Neural cell (in vitro differentiated cells): Measurements from ENCODE around the gene ITGB2. TPM values are rescaled to one million over a fixed set of nuclear protein-coding genes. Genes with fewer than 3 reads are reported as not detected.

Experiments used
- H2AFZ ChIP-seq: fragments of 200-600, 300-800 bp; sonication (generic), shearing (Covaris generic); 2 replicates; pipeline ENCODE4 v1.6.0; 2014; ENCODE audit warnings: low read depth, mild to moderate bottlenecking, antibody characterized with exemption, low read length, moderate library complexity
- H3F3A ChIP-seq: fragments of 200-600 bp; shearing (Covaris generic); 2 replicates; pipeline ENCODE4 v1.6.1; 2016; ENCODE audit warnings: mild to moderate bottlenecking, moderate library complexity, mixed read lengths, antibody characterized with exemption, low read length; ENCODE audit not compliant: insufficient read depth, poor library complexity, severe bottlenecking
- H3K27ac ChIP-seq: fragments of 200-600, 300-800 bp; sonication (generic), shearing (Covaris generic); 2 replicates; pipeline ENCODE4 v1.5.1; 2014; ENCODE audit warnings: mild to moderate bottlenecking, low read length, moderate library complexity
- H3K27me3 ChIP-seq: fragments of 300-800, 200-600 bp; sonication (generic), shearing (Covaris generic); 2 replicates; pipeline ENCODE4 v1.6.0; 2014; ENCODE audit warnings: mild to moderate bottlenecking, low read depth, low read length, moderate library complexity; ENCODE audit not compliant: insufficient read depth
- H3K36me3 ChIP-seq: fragments of 300-800, 200-600 bp; sonication (generic), shearing (Covaris generic); 2 replicates; pipeline ENCODE4 v1.5.1; 2014; ENCODE audit warnings: mild to moderate bottlenecking, antibody characterized with exemption, low read length, moderate library complexity; ENCODE audit not compliant: insufficient read depth
- H3K4me2 ChIP-seq: fragments of 300-800, 200-600 bp; sonication (generic), shearing (Covaris generic); 2 replicates; pipeline ENCODE4 v1.6.0; 2014; ENCODE audit warnings: mild to moderate bottlenecking, low read length
- H3K4me3 ChIP-seq: fragments of 300-800, 200-600 bp; sonication (generic), shearing (Covaris generic); 2 replicates; pipeline ENCODE4 v1.5.1; 2014; ENCODE audit warnings: mild to moderate bottlenecking, low read length, moderate library complexity
- H3K79me2 ChIP-seq: fragments of 200-600 bp; shearing (Covaris generic); replicated peaks from 2 replicates; pipeline ENCODE4 v1.6.0; 2014; ENCODE audit warnings: mild to moderate bottlenecking, low read length, moderate library complexity; ENCODE audit not compliant: insufficient read depth
- H3K9ac ChIP-seq: fragments of 300-800, 200-600 bp; sonication (generic), shearing (Covaris generic); 2 replicates; pipeline ENCODE4 v1.6.1; 2016; ENCODE audit warnings: mild to moderate bottlenecking, low read length, mixed read lengths
- H3K9me2 ChIP-seq: fragments of 200-600 bp; shearing (Covaris generic); 2 replicates; pipeline ENCODE4 v1.6.1; 2016; ENCODE audit warnings: mild to moderate bottlenecking, low read length, mixed read lengths; ENCODE audit not compliant: insufficient read depth
- H3K9me3 ChIP-seq: fragments of 200-600, 300-800 bp; sonication (generic), shearing (Covaris generic); 2 replicates; pipeline ENCODE4 v1.6.1; 2016; ENCODE audit warnings: mild to moderate bottlenecking, mixed run types, low read length, moderate library complexity, mixed read lengths
- H4K20me1 ChIP-seq: fragments of 200-600 bp; shearing (Covaris generic); 2 replicates; pipeline ENCODE4 v1.6.1; 2016; ENCODE audit warnings: mild to moderate bottlenecking, mixed run types; ENCODE audit not compliant: insufficient read depth
- EZH2 ChIP-seq: fragments of 200-600, 300-800 bp; shearing (Covaris generic), sonication (generic); IDR thresholded peaks from 2 replicates; pipeline ENCODE4 v1.6.1; 2014; ENCODE audit warnings: antibody characterized with exemption, low read length, borderline replicate concordance, mild to moderate bottlenecking; ENCODE audit not compliant: insufficient read depth, poor library complexity, severe bottlenecking
- MXI1 ChIP-seq: fragments of 450-650 bp; conservative IDR thresholded peaks from 2 replicates; pipeline ENCODE4 v1.6.1; 2014; ENCODE audit warnings: antibody characterized with exemption, mild to moderate bottlenecking; ENCODE audit not compliant: poor library complexity, severe bottlenecking
- POLR2AphosphoS5 ChIP-seq: IDR thresholded peaks from 2 replicates; pipeline ENCODE4 v1.6.1; 2012
- RAD21 ChIP-seq: fragments of 450-650 bp; conservative IDR thresholded peaks from 2 replicates; pipeline ENCODE4 v1.6.1; 2014; ENCODE audit warnings: antibody characterized with exemption, mild to moderate bottlenecking, moderate library complexity
- REST ChIP-seq: IDR thresholded peaks from 2 replicates; pipeline ENCODE4 v1.6.1; 2012; ENCODE audit warnings: borderline replicate concordance
- SMC3 ChIP-seq: fragments of 450-650 bp; conservative IDR thresholded peaks from 2 replicates; pipeline ENCODE4 v1.6.1; 2014; ENCODE audit warnings: antibody characterized with exemption, mild to moderate bottlenecking, moderate library complexity; ENCODE audit not compliant: poor library complexity
- TAF1 ChIP-seq: IDR thresholded peaks from 2 replicates; pipeline ENCODE4 v1.6.1; 2012; ENCODE audit warnings: low read depth
- polyA plus RNA-seq: library from polyadenylated mRNA; depleted of rRNA; stranded (reverse); fragments of >200 nt; gene quantifications from 2 replicates; pipeline ENCODE4 v1.2.3, GENCODE V29; 2014
- TF ChIP-seq, protein P1 (sequence below): fragments of 450-650 bp; IDR thresholded peaks from 2 replicates; pipeline ENCODE4 v1.5.1; 2014; ENCODE audit warnings: antibody characterized with exemption, mild to moderate bottlenecking, moderate library complexity; ENCODE audit not compliant: poor library complexity, severe bottlenecking

ITGB2 gene
- polyA plus RNA-seq, 1 donor from 2014 or later: not detected

GRCh38 chr21:44872649-44873355, 47.9 kb downstream of the ITGB2 start:
- H3K36me3 ChIP-seq: no peaks in the 10 kb centered on the region
- TF ChIP-seq, protein P1, sequence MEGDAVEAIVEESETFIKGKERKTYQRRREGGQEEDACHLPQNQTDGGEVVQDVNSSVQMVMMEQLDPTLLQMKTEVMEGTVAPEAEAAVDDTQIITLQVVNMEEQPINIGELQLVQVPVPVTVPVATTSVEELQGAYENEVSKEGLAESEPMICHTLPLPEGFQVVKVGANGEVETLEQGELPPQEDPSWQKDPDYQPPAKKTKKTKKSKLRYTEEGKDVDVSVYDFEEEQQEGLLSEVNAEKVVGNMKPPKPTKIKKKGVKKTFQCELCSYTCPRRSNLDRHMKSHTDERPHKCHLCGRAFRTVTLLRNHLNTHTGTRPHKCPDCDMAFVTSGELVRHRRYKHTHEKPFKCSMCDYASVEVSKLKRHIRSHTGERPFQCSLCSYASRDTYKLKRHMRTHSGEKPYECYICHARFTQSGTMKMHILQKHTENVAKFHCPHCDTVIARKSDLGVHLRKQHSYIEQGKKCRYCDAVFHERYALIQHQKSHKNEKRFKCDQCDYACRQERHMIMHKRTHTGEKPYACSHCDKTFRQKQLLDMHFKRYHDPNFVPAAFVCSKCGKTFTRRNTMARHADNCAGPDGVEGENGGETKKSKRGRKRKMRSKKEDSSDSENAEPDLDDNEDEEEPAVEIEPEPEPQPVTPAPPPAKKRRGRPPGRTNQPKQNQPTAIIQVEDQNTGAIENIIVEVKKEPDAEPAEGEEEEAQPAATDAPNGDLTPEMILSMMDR: peak; percentile 4
- TF ChIP-seq EZH2 (no peak), RAD21 (no peak), SMC3 (peak; percentile 28), TAF1 (peak; percentile 15), POLR2AphosphoS5 (peak; percentile 19), REST (peak; percentile 50)
- peak overlapping the region; percentile 77 for H3K27ac ChIP-seq
- H3F3A ChIP-seq: peaks cover 6% of the 10 kb centered on the region
- H3K79me2 ChIP-seq: peaks cover 53% of the 10 kb centered on the region
- peak overlapping the region; percentile 87 for H3K4me3 ChIP-seq
- no peaks in the 10 kb centered on the region for H3K9me2 ChIP-seq
- H4K20me1 ChIP-seq: peaks cover 35% of the 10 kb centered on the region
- peak overlapping the region; percentile 1 for H2AFZ ChIP-seq
- H3K27me3 ChIP-seq: peaks cover 28% of the 10 kb centered on the region
- peak overlapping the region; percentile 82 for H3K9ac ChIP-seq
- peak overlapping the region; percentile 100 for H3K4me2 ChIP-seq
- no peaks in the 10 kb centered on the region for H3K9me3 ChIP-seq

- Histone ChIP-seq H3K36me3 (no peaks in the 10 kb centered on the region), H2AFZ (no peak overlapping the region), H3K79me2 (peaks cover 58% of the 10 kb centered on the region), H3K27ac (peak overlapping the region; percentile 77), H3F3A (peaks cover 6% of the 10 kb centered on the region), H3K9me2 (no peaks in the 10 kb centered on the region), H4K20me1 (peaks cover 39% of the 10 kb centered on the region), H3K9me3 (no peaks in the 10 kb centered on the region), H3K27me3 (peaks cover 28% of the 10 kb centered on the region), H3K4me3 (peak overlapping the region; percentile 87), H3K4me2 (peak overlapping the region; percentile 100), H3K9ac (peak overlapping the region; percentile 82)
- peak; percentile 4 for TF ChIP-seq TAF1
- TF ChIP-seq, protein P1: peak; percentile 20
- no peak for TF ChIP-seq MXI1
- no peak for TF ChIP-seq POLR2AphosphoS5
Measured at GRCh38 chr21:44872323-44872648, 48.4 kb downstream of the ITGB2 start.
